Activated naive CD4-positive, alpha-beta T cell treated with anti-CD3 and anti-CD28 coated beads, Interleukin-2, amount 10 ng/mL, durations not matched to agents 7 days and 5 days (primary cell): ENCODE data around the gene C11orf52.

Experiments used
- CTCF ChIA-PET: fragments of 350-600 bp; sonication (Branson Sonifier 250); formaldehyde crosslinking; loops from one replicate; lab custom pipeline; 2021; ENCODE audit warnings: antibody characterized with exemption; lab: Charles Lee
- DNase-seq: peaks from one replicate; pipeline ENCODE4 v3.0.0-alpha.2; 2020
- H3K27ac Mint-ChIP-seq: one replicate; pipeline ENCODE4 v1.8.0; 2021; ENCODE audit warnings: mild to moderate bottlenecking, moderate library complexity, mixed read lengths
- H3K27me3 Mint-ChIP-seq: one replicate; pipeline ENCODE4 v1.8.0; 2021; ENCODE audit warnings: mild to moderate bottlenecking, mixed read lengths
- H3K36me3 Mint-ChIP-seq: one replicate; pipeline ENCODE4 v1.8.0; 2021; ENCODE audit warnings: mixed read lengths
- H3K4me1 Mint-ChIP-seq: one replicate; pipeline ENCODE4 v1.8.0; 2021; ENCODE audit warnings: mixed read lengths
- H3K4me3 Mint-ChIP-seq: one replicate; pipeline ENCODE4 v1.8.0; 2021; ENCODE audit warnings: mild to moderate bottlenecking, moderate library complexity, mixed read lengths
- H3K9me3 Mint-ChIP-seq: one replicate; pipeline ENCODE4 v1.8.0; 2021; ENCODE audit warnings: mixed read lengths

C11orf52 gene

GRCh38 chr11:111905411-111905810 lies 13.3 kb upstream of the C11orf52 start:
- no peak overlapping the region for H3K4me3 Mint-ChIP-seq
- H3K4me1 Mint-ChIP-seq = no peaks in the 10 kb centered on the region
- H3K9me3 Mint-ChIP-seq = no peaks in the 10 kb centered on the region
- DNase-seq = no peak
- H3K27me3 Mint-ChIP-seq = peaks cover 23% of the 10 kb centered on the region
- no peak overlapping the region for H3K27ac Mint-ChIP-seq
- no peaks in the 10 kb centered on the region for H3K36me3 Mint-ChIP-seq
- CTCF ChIA-PET = no interaction called here

DNA sequence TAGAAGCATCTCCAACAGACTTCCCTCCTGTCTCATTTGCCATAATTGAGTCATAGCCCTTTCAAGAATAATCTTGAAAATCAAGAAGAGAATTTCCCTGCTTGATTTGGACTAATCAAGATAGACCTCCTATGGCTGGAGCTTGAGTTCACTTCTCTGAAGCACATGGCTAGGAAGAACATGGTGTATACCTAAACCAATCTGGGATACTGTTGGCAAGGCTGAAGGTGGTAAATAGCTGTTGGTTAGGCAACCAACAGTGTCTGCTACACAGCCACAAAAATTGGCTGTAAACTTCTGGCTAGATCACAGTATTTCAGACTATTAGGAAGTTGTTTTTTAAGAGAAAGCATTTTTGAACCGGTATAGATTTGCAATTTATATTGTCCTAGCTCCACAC lies 12.0 kb upstream of the C11orf52 start:
- CTCF ChIA-PET = no interaction called here

GRCh38 chr11:111908639-111909305 lies 9.9 kb upstream of the C11orf52 start:
- H3K27ac Mint-ChIP-seq = no peak overlapping the region
- DNase-seq = no peak
- H3K36me3 Mint-ChIP-seq = no peaks in the 10 kb centered on the region
- no peak overlapping the region for H3K4me3 Mint-ChIP-seq
- H3K27me3 Mint-ChIP-seq = peaks cover 57% of the 10 kb centered on the region
- H3K4me1 Mint-ChIP-seq = no peaks in the 10 kb centered on the region
- CTCF ChIA-PET = interaction anchor here (1.3 kb wide), 1 partner anchor 18 kb away, joined by 4 read pairs; no protein-coding TSS in a partner anchor
- H3K9me3 Mint-ChIP-seq = no peaks in the 10 kb centered on the region

More for the DNA sequence above, 12.0 kb upstream of the C11orf52 start:
- H3K27me3 Mint-ChIP-seq = peaks cover 36% of the 10 kb centered on the region
- no peak overlapping the region for H3K27ac Mint-ChIP-seq
- H3K9me3 Mint-ChIP-seq = no peaks in the 10 kb centered on the region
- DNase-seq = no peak
- no peak overlapping the region for H3K4me3 Mint-ChIP-seq
- no peaks in the 10 kb centered on the region for H3K36me3 Mint-ChIP-seq
- H3K4me1 Mint-ChIP-seq = no peaks in the 10 kb centered on the region

DNA sequence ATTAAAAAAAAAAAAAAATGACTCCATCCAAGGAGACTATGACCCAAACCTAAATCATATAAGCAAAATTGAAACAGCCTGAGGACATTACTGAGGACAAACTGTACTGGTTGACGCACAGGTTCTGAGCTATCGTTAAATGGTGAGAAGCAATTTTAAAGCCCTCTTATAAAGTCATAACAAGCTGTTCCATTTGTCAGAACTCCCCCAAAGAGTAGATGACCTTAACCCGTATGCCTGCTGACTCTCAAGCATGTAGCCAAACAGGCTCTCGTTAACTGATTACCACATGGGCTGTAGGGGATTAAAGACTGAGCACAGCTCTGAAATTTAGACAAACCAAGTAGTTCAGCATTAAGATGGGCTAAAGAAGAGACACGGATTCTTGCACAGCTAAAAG lies 9.3 kb upstream of the C11orf52 start:
- H3K27ac Mint-ChIP-seq = no peak overlapping the region
- CTCF ChIA-PET = no interaction called here
- peaks cover 63% of the 10 kb centered on the region for H3K27me3 Mint-ChIP-seq
- H3K4me3 Mint-ChIP-seq = no peak overlapping the region
- H3K9me3 Mint-ChIP-seq = no peaks in the 10 kb centered on the region
- no peak for DNase-seq
- no peaks in the 10 kb centered on the region for H3K36me3 Mint-ChIP-seq
- no peaks in the 10 kb centered on the region for H3K4me1 Mint-ChIP-seq

DNA sequence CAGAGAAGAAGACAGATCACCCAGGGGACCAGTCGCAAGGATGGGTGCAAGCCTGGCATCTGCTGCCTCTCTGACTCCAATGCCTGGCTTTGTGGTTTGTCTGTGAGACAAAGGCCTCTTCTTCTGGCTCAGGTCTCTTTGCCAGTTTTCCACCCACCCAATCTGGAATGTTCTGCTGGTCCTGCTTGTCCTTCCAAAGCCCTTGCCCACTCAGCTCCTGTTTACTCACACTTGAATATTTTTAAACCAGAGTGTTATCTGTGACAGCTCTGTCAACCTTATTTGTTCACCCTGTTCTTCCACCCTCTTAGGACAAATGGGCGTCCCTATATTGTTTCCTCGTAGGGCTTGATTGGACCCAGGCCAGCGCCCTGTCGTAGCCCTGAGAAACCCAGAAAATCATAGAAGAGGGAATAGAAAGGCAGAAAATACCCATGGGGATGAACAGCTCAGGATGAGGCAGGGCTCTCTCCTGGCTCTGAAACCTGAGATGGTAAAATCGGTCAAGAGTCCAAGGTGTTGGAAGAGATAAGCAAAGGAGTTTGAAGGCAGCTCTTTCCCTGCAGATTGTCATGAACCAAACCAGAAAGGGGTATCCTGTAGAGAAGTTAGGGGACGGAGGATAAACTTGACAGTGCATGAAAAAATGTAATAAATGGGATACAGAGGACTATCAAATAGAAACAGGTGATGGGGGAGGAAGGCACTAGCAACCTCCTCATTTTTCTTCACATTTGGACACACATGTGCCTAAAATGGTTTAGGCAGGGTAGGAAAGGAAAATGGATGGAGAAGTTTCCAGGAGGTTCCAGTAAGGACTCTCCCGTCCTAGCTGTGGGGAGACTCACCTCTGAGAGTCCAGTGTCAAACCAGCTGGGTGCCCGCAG lies 7.8 kb upstream of the C11orf52 start:
- H3K4me1 Mint-ChIP-seq = no peaks in the 10 kb centered on the region
- H3K27me3 Mint-ChIP-seq = peaks cover 66% of the 10 kb centered on the region

DNA sequence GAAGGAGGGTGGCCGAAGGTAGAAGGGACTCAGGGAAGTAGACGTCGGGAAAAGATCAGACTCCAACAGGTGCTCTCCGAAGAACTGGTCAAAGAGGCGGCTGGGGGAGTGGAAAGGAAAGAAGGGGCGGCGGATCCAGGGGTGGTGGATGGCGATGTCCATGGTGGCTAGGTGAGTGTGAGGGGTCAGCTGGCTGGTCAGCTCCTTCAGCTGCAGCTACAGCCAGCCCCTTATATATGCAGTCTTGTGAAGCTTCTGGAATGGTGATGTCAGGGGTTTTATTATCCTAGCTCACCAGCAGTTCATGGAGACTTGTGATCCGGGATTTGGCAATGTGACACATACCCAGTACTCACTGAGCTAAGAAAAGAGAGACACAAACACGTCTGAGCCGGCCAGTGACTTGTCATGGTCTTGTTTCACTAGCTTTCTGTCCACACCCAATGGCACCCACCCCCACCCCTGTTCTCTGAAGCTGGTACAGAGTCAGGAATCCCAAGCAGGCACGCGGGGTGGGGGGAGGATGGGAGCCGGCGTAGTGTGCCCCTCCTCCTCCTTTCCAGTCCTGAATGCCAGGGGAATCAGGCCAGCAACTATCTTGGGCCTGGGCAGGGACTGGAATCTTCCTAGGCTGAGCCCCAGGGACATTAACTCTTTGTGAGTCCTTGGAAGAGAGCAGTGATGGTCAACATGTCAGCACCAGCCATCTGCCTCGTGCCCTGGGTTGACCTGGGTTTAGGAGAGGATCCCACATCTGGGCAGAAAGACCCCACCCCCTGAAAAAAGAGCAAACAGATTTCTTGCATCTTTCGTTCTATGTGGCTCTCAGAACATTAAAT lies 6.9 kb upstream of the C11orf52 start, which contains the start of gene CRYAB:
Gene CRYAB, minus strand, starts transcription at position 208 of the 839 bp plus-strand sequence. Its CDS starts 46 bp downstream, at position 162.
- H3K36me3 Mint-ChIP-seq = no peaks in the 10 kb centered on the region
- H3K4me3 Mint-ChIP-seq = no peak within 1 kb of the TSS
- no peak for DNase-seq
- H3K27me3 Mint-ChIP-seq = peaks cover 70% of the 10 kb centered on the region
- no peaks in the 10 kb centered on the region for H3K9me3 Mint-ChIP-seq
- H3K4me1 Mint-ChIP-seq = no peaks in the 10 kb centered on the region
- no peak within 1 kb of the TSS for H3K27ac Mint-ChIP-seq
- CTCF ChIA-PET = no interaction called here

More for the DNA sequence above, 7.8 kb upstream of the C11orf52 start:
- Mint-ChIP-seq H3K9me3 (no peaks in the 10 kb centered on the region), H3K27ac (no peak overlapping the region), H3K4me3 (no peak overlapping the region), H3K36me3 (no peaks in the 10 kb centered on the region)
- DNase-seq = no peak
- CTCF ChIA-PET = no interaction called here

DNA sequence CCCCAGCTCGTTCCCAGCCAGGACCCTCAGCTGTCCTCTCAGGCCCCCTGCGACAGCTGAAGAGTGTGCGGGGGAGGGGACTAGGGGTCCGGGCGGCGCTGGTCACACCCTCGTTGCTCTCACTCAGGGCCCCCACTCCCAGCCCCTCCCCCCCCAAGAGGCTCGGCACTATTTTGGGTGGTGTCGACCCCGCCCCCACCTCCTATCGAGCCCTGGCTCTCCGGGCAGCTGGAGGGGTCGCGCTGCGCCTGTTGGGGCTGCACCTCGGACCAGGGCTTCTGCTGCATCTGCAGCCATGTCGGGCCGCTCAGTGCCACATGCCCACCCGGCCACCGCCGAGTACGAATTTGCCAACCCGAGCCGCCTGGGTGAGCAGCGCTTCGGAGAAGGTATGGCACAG lies 6.2 kb upstream of the C11orf52 start, which contains the start of gene HSPB2:
Gene HSPB2, plus strand, starts transcription at position 200 of the 400 bp plus-strand sequence. Its CDS starts 96 bp downstream, at position 296.
- no peak for DNase-seq
- Mint-ChIP-seq H3K36me3 (no peaks in the 10 kb centered on the region), H3K27ac (no peak within 1 kb of the TSS), H3K4me3 (no peak within 1 kb of the TSS), H3K9me3 (no peaks in the 10 kb centered on the region), H3K27me3 (peaks cover 76% of the 10 kb centered on the region), H3K4me1 (no peaks in the 10 kb centered on the region)
- CTCF ChIA-PET = no interaction called here

- no peaks in the 10 kb centered on the region for H3K36me3 Mint-ChIP-seq
- H3K4me1 Mint-ChIP-seq = no peaks in the 10 kb centered on the region
- H3K9me3 Mint-ChIP-seq = no peaks in the 10 kb centered on the region
- no peak overlapping the region for H3K4me3 Mint-ChIP-seq
- DNase-seq = no peak
- H3K27me3 Mint-ChIP-seq = peaks cover 76% of the 10 kb centered on the region
- CTCF ChIA-PET = no interaction called here
- H3K27ac Mint-ChIP-seq = no peak overlapping the region
Measured at GRCh38 chr11:111913031-111913861, 5.5 kb upstream of the C11orf52 start.

DNA sequence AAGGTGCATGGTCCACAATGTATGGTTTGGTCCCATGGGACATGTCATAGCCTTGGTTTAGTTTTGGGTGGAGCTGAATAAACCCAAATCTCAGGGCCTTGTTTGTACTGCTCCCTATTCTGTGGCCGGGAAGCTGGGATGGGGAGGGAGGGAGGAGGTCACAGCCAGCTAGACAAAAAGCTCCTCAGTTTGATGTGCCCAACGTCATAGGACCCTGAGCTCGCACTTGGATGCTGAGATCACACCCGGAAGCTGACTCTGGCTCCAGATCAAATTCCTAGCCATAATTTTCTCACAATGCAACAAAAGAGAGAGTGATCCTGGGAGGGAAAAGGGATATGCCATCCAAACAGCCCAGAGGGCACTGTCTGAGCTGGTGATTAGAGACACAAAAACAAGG lies 4.7 kb upstream of the C11orf52 start:
- Mint-ChIP-seq H3K9me3 (no peaks in the 10 kb centered on the region), H3K27ac (no peak overlapping the region), H3K36me3 (no peaks in the 10 kb centered on the region), H3K27me3 (peaks cover 76% of the 10 kb centered on the region), H3K4me3 (no peak overlapping the region), H3K4me1 (no peaks in the 10 kb centered on the region)
- DNase-seq = no peak
- CTCF ChIA-PET = no interaction called here

DNA sequence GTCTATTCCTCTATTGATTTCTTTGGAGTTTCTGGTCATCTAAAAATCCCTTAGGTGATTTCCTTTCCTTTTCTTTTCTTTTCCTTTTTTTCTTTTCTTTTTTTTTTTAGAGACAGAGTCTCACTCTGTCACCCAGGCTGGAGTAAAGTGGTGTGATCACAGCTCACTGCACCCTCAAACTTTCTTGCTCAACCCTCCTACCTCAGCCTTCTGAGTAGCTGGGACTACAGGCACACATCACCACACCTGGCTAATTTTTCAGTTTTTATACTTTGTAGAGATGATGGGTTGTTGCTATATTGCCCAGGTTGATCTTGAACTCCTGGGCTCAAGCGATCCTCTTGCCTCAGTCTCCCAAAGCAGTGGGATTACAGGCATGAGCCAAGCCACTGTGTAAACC lies 1.9 kb upstream of the C11orf52 start:
- Mint-ChIP-seq H3K27ac (no peak overlapping the region), H3K27me3 (peaks cover 61% of the 10 kb centered on the region), H3K4me3 (no peak overlapping the region), H3K4me1 (no peaks in the 10 kb centered on the region), H3K9me3 (no peaks in the 10 kb centered on the region), H3K36me3 (no peaks in the 10 kb centered on the region)
- DNase-seq = no peak
- CTCF ChIA-PET = no interaction called here

DNA sequence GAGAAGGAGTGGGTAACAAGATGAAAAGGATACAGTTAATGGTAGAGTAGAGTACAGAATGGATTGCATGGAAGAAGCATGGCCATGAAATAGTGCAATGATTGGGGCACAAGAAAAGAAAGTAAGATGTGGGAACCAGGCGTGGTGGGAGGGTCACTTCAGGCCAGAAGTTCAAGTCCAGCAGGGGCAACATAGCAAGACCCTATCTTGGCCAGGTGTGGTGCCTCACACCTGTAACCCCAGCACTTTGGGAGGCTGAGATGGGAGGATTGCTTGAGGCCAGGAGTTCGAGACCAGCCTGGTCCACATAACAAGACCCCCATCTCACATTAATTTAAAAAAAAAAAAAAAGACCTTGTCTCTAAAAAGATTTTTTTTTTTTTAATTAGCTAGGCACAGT lies 1.4 kb upstream of the C11orf52 start:
- no peaks in the 10 kb centered on the region for H3K9me3 Mint-ChIP-seq
- H3K4me3 Mint-ChIP-seq = no peak overlapping the region
- CTCF ChIA-PET = interaction anchor here (0.7 kb wide), 1 partner anchor 46 kb away, joined by 3 read pairs; no protein-coding TSS in a partner anchor
- H3K27ac Mint-ChIP-seq = no peak overlapping the region
- H3K36me3 Mint-ChIP-seq = no peaks in the 10 kb centered on the region
- no peak for DNase-seq
- peaks cover 59% of the 10 kb centered on the region for H3K27me3 Mint-ChIP-seq
- no peaks in the 10 kb centered on the region for H3K4me1 Mint-ChIP-seq

DNA sequence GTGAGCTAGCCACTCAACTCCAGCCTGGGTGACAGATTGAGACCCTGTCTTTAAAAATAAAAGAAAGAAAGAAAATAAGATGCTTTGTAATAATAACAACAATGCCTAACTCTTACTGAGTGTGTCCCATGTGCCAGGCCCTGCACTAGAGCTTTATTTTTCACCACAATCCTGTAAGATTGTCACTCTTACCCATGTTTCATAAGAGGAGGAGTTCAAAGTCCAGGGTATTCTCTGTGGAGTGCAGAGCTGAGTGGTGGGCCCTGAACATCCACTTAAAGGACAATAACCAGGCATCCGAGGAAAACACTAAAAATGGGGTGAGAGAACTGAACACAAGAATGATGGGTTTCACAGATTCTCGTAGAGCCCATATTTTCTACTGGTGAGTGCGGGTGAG lies 925 bp upstream of the C11orf52 start:
- no peak overlapping the region for H3K27ac Mint-ChIP-seq
- H3K36me3 Mint-ChIP-seq = no peaks in the 10 kb centered on the region
- no peak overlapping the region for H3K4me3 Mint-ChIP-seq
- H3K4me1 Mint-ChIP-seq = no peaks in the 10 kb centered on the region
- CTCF ChIA-PET = interaction anchor here (0.7 kb wide), 1 partner anchor 47 kb away, joined by 3 read pairs; no protein-coding TSS in a partner anchor
- no peak for DNase-seq
- peaks cover 54% of the 10 kb centered on the region for H3K27me3 Mint-ChIP-seq
- H3K9me3 Mint-ChIP-seq = no peaks in the 10 kb centered on the region

DNA sequence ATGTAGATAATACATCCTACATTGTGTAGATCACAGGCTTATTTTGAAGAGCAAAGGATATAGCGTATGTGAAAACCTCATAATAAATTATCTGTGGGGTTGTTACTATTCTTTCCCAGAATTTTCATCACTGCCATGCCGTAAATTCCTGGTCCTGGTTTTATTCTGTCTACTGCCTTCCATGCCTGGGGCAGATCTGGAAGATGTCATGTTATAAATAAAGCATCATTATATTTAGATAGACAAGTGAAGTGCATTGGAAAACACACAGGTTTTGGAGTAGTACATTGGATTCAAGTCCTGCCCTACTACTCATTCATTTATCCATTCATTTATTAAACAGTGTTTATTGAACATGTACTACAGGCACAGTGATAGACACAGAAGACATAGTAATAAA lies 2.2 kb downstream of the C11orf52 start:
- H3K9me3 Mint-ChIP-seq = no peaks in the 10 kb centered on the region
- H3K36me3 Mint-ChIP-seq = no peaks in the 10 kb centered on the region
- CTCF ChIA-PET = no interaction called here
- no peak for DNase-seq
- no peak overlapping the region for H3K27ac Mint-ChIP-seq
- no peak overlapping the region for H3K4me3 Mint-ChIP-seq
- peaks cover 48% of the 10 kb centered on the region for H3K27me3 Mint-ChIP-seq
- peaks cover 3% of the 10 kb centered on the region for H3K4me1 Mint-ChIP-seq
